Activated naive CD4-positive, alpha-beta T cell treated with anti-CD3 and anti-CD28 coated beads, Interleukin-2, amount 50 U/mL, for 24 hours (primary cell): ENCODE results near the gene LHX5.

Experiments
- H3K27ac Mint-ChIP-seq: one replicate; pipeline ENCODE4 v1.8.0; 2021; ENCODE audit warnings: mild to moderate bottlenecking, mixed read lengths
- H3K27me3 Mint-ChIP-seq: one replicate; pipeline ENCODE4 v1.8.0; 2021; ENCODE audit warnings: mixed read lengths
- H3K36me3 Mint-ChIP-seq: one replicate; pipeline ENCODE4 v1.8.0; 2021; ENCODE audit warnings: mixed read lengths
- H3K4me1 Mint-ChIP-seq: one replicate; pipeline ENCODE4 v1.8.0; 2021; ENCODE audit warnings: mixed read lengths
- H3K4me3 Mint-ChIP-seq: one replicate; pipeline ENCODE4 v1.8.0; 2021; ENCODE audit warnings: mild to moderate bottlenecking, mixed read lengths
- H3K9me3 Mint-ChIP-seq: one replicate; pipeline ENCODE4 v1.8.0; 2021; ENCODE audit warnings: mixed read lengths

Gene LHX5

GRCh38 chr12:113424456-113424855 is 47.2 kb downstream of the LHX5 start:
- Mint-ChIP-seq H3K36me3 (no peaks in the 10 kb centered on the region), H3K4me3 (no peak overlapping the region), H3K27me3 (no peaks in the 10 kb centered on the region), H3K27ac (no peak overlapping the region), H3K9me3 (no peaks in the 10 kb centered on the region), H3K4me1 (no peaks in the 10 kb centered on the region)

DNA sequence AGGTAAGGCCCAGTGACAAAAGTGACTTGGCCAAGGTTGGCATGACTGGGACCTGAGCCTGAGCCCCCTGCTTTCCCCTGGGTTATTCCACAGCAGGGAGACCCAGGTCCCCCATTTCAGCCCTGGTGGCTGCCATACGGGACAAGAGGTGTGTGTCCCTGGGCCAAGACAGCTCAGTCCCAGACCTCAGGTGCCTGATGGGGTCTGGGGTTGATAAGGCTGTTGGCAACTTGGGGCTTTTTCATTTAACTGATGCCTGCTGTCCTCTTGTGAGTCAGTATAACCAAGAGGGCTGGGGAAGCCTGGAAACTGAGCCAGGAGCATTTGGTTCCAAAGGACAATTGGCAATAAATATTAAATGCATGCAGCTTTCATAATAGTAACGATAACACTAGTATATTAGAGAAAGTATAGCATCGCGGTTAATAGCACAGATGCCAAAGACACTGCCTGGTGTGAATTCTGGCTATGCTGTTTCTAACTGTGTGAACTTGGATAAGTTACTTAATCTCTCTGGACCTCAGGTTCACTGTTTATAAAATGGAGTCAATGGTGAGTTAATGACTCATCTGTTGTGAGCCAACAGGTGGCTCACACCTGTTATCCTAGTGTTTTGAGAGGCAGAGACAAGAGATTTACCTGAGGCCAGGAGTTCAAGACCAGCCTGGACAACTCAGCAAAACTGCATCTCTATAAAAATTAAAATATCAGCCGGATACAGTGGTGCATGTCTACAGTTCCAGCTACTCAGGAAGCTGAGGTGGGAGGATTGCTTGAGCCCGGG is 48.6 kb downstream of the LHX5 start:
- no peak overlapping the region for H3K4me3 Mint-ChIP-seq
- no peak overlapping the region for H3K27ac Mint-ChIP-seq
- H3K4me1 Mint-ChIP-seq = no peaks in the 10 kb centered on the region

GRCh38 chr12:113422030-113422885 is 49.4 kb downstream of the LHX5 start, which contains the start of gene SDSL:
Gene SDSL (plus strand): TSS chr12:113422380. CDS start chr12:113427983, 5,603 bp downstream.
- Mint-ChIP-seq H3K4me3 (no peak within 1 kb of the TSS), H3K27ac (no peak within 1 kb of the TSS), H3K36me3 (no peaks in the 10 kb centered on the region), H3K27me3 (peaks cover 2% of the 10 kb centered on the region), H3K9me3 (no peaks in the 10 kb centered on the region), H3K4me1 (no peaks in the 10 kb centered on the region)

More for the DNA sequence above, 48.6 kb downstream of the LHX5 start:
- Mint-ChIP-seq H3K27me3 (peaks cover 1% of the 10 kb centered on the region), H3K9me3 (no peaks in the 10 kb centered on the region), H3K36me3 (no peaks in the 10 kb centered on the region)

DNA sequence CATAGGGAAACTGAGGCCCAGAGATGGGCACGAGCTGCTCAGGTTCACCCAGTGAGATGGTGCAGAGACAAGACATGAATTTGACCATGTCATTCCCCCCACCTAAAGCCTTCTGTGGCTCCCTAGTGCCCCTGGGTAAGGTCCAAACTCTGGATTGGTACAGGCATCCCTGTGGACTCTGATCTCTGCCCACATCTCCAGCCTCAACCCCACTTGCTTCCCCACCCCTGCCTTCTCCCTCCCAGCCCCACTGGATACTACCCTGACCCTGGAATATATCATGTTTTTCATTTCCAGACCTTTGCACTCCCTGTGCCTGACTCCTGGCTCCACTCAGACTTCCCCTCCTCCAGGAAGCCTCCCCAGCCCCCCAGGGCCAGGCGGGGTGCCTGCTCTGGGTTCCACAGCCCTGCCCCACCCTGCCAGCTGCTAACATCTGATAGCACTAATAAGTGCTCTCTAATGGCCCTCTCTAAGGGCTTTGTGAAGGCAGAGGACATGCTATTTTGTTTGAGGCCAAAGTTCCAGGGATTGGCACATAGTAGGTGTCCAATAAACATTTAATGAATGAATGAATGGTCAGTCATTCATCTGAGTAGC is 50.6 kb downstream of the LHX5 start:
- Mint-ChIP-seq H3K27ac (no peak overlapping the region), H3K4me1 (no peaks in the 10 kb centered on the region), H3K9me3 (no peaks in the 10 kb centered on the region), H3K36me3 (no peaks in the 10 kb centered on the region), H3K4me3 (no peak overlapping the region), H3K27me3 (peaks cover 2% of the 10 kb centered on the region)

DNA sequence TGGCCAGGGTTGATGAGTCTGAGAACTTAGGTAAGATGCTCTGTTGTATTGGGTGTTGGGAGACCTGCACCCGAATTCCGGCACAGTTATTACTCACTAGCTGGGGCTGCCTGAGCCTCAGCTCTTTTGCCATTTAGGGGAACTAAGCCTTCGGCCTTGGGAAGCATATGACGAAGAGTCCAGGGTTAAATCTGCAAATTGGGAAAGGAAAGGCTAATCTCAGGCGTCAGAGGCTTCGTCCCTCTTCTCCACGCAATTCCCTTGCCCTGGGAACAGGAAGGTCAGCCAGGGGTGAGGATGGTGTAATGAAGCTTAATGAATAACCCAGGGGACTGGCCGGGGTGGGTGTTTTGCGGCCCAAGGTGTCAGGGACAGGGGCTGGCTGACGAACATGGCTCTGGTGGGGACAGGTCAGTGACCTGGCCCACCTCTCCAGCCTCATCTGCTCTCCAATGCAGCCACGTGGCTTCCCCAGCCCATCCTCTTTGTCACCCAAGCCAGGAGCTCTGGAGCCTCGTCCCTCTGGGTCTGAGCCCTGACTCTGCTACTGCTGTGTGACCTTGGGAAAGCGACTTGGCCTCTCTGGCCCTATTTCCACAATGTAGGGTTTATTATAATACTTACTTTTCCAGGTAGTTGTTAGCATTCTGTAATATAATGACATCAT is 53.3 kb downstream of the LHX5 start:
- H3K27me3 Mint-ChIP-seq = peaks cover 2% of the 10 kb centered on the region
- H3K9me3 Mint-ChIP-seq = no peaks in the 10 kb centered on the region
- H3K27ac Mint-ChIP-seq = no peak overlapping the region
- H3K4me1 Mint-ChIP-seq = no peaks in the 10 kb centered on the region
- H3K4me3 Mint-ChIP-seq = no peak overlapping the region
- H3K36me3 Mint-ChIP-seq = no peaks in the 10 kb centered on the region

GRCh38 chr12:113416091-113416754 is 55.4 kb downstream of the LHX5 start:
- Mint-ChIP-seq H3K4me3 (no peak overlapping the region), H3K4me1 (no peaks in the 10 kb centered on the region), H3K9me3 (no peaks in the 10 kb centered on the region), H3K27me3 (peaks cover 2% of the 10 kb centered on the region), H3K27ac (no peak overlapping the region), H3K36me3 (no peaks in the 10 kb centered on the region)

DNA sequence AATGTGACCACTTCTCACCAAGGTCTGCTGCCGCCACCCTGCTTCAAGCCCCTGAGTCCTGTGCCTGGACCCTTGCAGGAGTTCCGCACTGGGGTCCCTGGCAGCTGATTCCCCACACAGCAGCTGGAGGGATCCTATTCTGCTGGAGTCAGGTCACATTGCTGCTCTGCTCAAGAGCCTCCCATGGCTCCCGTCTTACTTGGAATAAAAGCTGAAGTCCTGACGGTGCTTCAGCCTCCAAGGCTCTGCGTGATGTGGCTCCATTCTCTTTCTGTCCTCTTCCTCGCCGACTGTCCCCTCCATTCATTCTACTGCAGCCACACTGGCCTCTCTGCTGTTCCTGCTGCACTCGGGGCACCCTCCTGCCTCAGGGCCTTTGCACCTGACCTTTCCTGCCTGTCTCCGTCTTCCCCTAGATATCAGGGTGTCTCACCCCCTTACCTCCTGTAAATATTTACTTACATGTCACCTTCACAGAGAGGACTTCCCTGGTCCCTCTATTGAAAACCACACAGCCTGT is 57.1 kb downstream of the LHX5 start:
- Mint-ChIP-seq H3K9me3 (no peaks in the 10 kb centered on the region), H3K27ac (no peak overlapping the region), H3K36me3 (no peaks in the 10 kb centered on the region), H3K4me3 (no peak overlapping the region), H3K4me1 (no peaks in the 10 kb centered on the region), H3K27me3 (peaks cover 2% of the 10 kb centered on the region)

- no peaks in the 10 kb centered on the region for H3K9me3 Mint-ChIP-seq
- H3K4me3 Mint-ChIP-seq = no peak overlapping the region
- no peak overlapping the region for H3K27ac Mint-ChIP-seq
Observed at GRCh38 chr12:113413488-113413939, 58.2 kb downstream of the LHX5 start.

More at GRCh38 chr12:113413488-113413939, 58.2 kb downstream of the LHX5 start:
- H3K36me3 Mint-ChIP-seq = no peaks in the 10 kb centered on the region
- no peaks in the 10 kb centered on the region for H3K4me1 Mint-ChIP-seq
- H3K27me3 Mint-ChIP-seq = peaks cover 2% of the 10 kb centered on the region
